GM15510 (cell line): ENCODE results near the gene CLDN22.

Experiments
- POLR2A ChIP-seq: IDR thresholded peaks from 3 replicates; pipeline ENCODE4 v1.6.1; 2011; ENCODE audit warnings: borderline replicate concordance; ENCODE audit not compliant: insufficient read length; ENCODE audit errors: extremely low read depth

Gene CLDN22

GRCh38 chr4:183312841-183313240, 7.2 kb downstream of the CLDN22 start:
- TF ChIP-seq POLR2A = no peak

DNA sequence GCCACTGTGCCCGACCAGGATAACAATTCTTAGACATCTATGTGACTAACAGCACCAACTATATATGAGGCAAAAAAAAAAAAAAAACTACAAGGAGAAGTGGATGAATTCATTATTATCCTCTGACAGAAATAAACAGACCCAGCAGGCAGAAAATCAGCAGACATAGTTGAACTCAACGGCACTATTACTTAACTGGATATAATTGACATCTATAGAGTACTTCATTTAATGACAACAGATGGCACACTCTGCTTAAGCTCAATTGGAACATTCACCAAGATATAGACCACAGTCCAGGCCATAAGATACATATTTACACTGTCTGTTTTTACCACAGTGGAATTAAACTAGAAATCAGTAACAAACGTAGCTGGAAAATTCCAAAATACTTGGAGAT, 13.3 kb downstream of the CLDN22 start:
- no peak for TF ChIP-seq POLR2A

DNA sequence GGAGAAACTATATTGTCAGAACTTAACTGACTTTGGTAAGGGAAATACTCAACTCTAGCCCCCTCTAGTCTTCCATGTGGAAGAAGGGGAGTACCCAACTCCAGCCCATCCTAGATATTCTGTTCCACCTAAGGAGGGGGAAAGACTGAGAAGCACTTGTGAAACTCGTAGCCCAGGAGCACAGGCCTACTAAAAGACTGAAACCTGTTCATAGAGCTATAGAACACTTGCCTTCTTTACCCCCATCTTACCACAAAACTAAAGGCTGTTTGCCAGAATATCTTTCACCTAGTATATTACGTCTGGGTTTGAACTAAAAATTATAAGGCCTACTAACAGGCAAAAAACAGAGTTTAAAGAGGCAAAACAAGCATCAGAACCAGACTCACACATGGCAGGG, 15.5 kb downstream of the CLDN22 start:
- no peak for TF ChIP-seq POLR2A

DNA sequence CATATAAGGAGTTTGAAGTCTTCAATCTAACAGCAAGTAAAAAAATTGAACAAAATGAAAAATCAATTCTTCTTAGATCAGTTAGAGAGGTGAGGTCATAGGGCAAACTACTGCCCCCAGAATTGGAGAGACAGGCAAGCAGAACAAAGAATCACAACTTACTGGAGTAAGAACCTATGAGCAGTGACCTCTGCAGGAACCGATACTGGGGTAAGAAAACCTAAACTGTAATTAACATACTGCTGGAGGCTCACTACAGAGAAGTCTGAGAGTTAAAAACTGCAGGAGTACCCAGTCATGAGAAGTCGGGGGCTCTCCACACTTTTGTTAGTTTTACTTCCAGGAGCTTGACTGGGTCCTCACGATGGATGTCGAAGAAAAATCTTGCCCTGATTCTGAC, 16.0 kb downstream of the CLDN22 start:
- no peak for TF ChIP-seq POLR2A

DNA sequence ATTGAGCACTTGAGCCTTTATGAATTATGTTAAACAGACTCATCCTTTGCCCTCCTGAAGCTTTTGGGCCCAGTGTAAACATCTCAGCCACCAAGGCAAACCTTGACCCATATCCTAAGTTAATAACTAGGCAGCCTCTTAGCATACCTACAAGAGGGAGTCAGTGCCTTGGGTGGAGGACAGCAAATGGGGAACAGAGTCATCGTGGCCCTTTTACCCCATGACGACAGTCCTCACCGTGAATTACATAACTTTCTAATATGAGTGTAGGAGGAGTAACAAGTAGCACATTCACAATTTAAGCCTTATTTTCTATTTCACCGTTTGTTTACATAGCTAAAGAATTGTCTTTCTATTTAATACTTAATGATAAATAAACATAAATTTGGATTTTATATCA, 16.8 kb downstream of the CLDN22 start:
- no peak for TF ChIP-seq POLR2A

- TF ChIP-seq POLR2A = no peak
Measured at GRCh38 chr4:183300655-183301054, 19.4 kb downstream of the CLDN22 start.

DNA sequence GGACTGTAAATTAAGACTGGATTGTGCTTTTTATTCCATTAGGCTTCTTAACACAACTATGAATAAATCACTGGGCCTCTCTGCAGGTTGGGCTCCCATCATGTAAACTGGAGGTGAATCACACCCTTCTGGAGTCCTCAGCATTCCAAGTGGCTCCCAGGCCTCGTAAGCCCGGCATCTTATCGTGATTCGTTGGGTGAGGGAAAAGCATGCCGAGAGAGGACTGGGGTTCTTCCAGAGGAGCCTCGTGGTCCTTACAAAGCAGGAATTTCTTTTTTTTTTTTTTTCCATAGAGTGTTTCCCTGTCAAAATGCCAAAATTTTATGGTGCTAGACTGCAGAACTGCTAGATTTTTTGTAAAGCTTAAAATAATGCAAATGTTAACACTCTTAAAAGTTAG, 20.0 kb downstream of the CLDN22 start:
- TF ChIP-seq POLR2A = no peak

DNA sequence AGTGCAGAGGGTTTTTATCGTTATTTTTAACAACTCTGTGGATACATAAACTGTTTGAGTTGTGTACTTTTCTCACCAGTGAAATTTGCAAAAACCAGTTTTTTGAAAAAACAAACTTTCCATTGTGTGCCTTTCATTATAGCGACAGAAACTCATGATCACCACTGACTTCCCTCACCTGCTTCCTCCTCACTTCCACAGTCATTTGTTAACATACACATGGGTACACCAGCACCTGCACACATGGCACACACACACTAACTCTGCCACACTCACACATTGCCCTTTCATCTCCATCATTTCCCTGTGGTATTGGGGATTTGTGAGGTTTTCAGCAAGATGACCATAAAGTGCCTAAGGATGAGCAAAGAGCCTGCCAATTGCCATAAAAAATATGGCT, 20.6 kb downstream of the CLDN22 start:
- no peak for TF ChIP-seq POLR2A

DNA sequence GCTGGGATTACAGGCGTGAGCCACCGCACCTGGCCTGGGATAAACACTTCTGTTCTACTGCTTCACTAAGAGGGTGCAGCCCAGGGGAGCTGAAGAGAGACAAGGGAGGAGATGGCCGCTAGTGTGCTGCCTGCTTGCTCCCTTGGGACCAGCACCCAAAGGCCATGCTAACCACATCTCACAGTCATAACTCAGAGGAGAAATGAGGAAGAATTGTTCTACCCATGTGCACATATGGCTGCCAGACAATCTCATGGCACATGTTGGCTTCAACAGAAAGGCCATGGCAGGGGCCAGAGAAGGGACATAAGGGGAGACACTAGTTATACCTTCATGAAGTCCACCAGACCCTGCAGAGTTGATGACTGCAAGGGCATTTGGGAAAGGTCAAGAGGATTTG, 22.4 kb downstream of the CLDN22 start:
- TF ChIP-seq POLR2A = no peak

DNA sequence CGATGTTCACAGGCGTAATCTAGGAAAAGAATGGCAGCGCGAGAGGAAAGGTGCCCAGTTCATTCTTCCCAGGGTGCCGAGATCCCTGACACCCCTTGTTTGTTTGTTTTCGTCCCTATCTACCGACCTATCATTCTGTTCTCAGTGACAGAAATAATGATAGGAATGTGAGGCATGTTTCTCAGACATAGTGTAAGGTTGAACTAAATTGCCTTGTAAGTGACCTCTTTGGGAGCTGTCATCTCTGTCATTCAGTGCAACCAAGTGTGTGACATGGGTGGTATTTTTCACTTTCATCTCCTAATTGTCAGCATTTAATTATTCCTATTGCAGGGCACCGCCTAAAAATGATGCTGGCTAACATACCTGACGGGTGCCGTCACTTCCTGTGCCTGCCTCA, 24.4 kb downstream of the CLDN22 start:
- TF ChIP-seq POLR2A = no peak

DNA sequence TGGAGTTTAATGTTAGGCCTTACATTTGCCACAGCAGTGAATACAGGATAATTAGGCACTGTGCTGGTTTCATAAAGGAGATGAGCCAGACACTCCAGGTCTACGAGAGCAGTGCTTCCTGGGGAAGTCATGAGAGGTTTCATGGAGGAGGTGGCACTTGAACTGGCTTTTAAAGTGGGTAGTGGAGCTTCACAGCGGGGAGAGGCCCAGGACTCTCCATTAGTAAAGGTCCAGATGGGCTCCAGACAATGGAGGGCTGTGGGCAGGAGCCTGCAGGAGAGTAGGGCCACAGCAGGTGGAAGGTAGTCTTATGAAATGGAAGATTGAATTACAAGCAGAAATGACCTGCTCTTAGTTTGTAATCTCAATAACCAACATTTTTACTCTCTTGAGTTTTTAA, 29.0 kb downstream of the CLDN22 start:
- no peak for TF ChIP-seq POLR2A

DNA sequence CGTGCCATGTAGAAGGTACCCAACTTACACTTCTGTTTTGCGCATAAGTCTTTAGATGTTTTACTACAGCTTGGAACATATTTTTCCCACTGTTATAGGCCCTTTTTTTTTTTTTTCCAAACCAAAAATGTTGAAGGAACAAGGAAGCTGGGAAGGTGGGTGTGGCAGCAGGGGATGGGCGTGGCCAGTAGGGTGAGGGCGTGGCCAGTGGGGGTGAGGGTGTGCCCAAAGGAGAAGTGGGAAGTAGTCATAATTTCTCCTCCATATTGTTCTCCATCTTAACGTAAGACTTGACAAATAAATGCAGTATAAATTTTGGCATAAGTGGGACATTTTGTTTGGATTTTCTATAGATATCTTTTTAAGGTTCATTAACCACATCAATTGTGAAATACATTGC, 30.4 kb downstream of the CLDN22 start:
- no peak for TF ChIP-seq POLR2A

GRCh38 chr4:183288955-183289354, 31.1 kb downstream of the CLDN22 start:
- no peak for TF ChIP-seq POLR2A

GRCh38 chr4:183287677-183288076, 32.4 kb downstream of the CLDN22 start:
- TF ChIP-seq POLR2A = no peak

- no peak for TF ChIP-seq POLR2A
Measured at GRCh38 chr4:183287309-183287659, 32.8 kb downstream of the CLDN22 start.

GRCh38 chr4:183286590-183287308, 33.3 kb downstream of the CLDN22 start:
- TF ChIP-seq POLR2A = no peak

DNA sequence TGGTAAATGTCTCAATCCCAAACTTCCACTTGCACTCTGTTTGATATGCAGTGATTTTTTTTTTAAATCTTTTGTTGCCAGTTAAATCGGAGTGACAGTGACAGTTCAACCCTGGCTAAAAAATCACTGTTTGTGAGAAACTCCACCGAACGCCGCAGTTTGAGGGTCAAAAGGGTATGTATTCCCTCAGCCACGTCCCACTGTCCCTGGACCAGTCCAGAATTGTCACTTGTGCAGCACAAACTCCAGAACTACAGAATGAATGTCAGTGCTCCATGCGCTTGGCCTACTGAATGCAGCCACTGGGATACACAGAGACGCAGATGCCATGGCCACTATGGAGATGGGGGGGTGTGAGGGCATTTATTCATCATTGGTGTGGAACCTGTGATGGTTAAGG, 34.2 kb downstream of the CLDN22 start:
- no peak for TF ChIP-seq POLR2A
